IMR-90 (cell line): ENCODE measurements around the gene ADCY5. TPM values are rescaled to one million over a fixed set of nuclear protein-coding genes. Genes with fewer than 3 reads are reported as not detected.

ENCODE experiments used
- ATAC-seq: fragments of 200-7000 bp; cut with Tn5 transposase; 2 replicates; pipeline ENCODE4 v1.9.1; 2020; ENCODE audit warnings: low read depth, mild to moderate bottlenecking, moderate library complexity
- BruUV-seq: library from RNA; stranded (reverse); fragments of 400-500 nt; replicated peaks from 2 replicates; lab custom pipeline; 2021; lab: Mats Ljungman, UMichigan
- CTCF ChIA-PET: fragments of 300-600 bp; formaldehyde crosslinking; extraction: SDS; loops from one replicate; lab custom pipeline; 2021; ENCODE audit warnings: antibody characterized with exemption; lab: Yijun Ruan, JAX
- POLR2A ChIA-PET: fragments of 300-600 bp; sonication (Branson Sonifier 250); formaldehyde crosslinking; loops from one replicate; lab custom pipeline; 2022; ENCODE audit warnings: antibody characterized with exemption; ENCODE audit not compliant: unreplicated experiment; lab: Charles Lee
- DNase-seq: peaks from one replicate; pipeline ENCODE4 v3.0.0; 2013
- H2AFZ ChIP-seq: replicated peaks from 2 replicates; pipeline ENCODE3; 2013; ENCODE audit warnings: low read length, mild to moderate bottlenecking; ENCODE audit not compliant: poor library complexity
- H2AK5ac ChIP-seq: 2 replicates; pipeline ENCODE4 v1.6.1; 2013; ENCODE audit warnings: low read depth, low read length, inconsistent platforms
- H2AK9ac ChIP-seq: replicated peaks from 2 replicates; pipeline ENCODE3; 2013; ENCODE audit warnings: mild to moderate bottlenecking, low read depth, low read length, moderate library complexity; ENCODE audit not compliant: poor library complexity
- H2BK120ac ChIP-seq: 2 replicates; pipeline ENCODE4 v1.6.1; 2013; ENCODE audit warnings: low read depth, low read length, inconsistent platforms
- H2BK15ac ChIP-seq: 3 replicates; pipeline ENCODE4 v1.6.1; 2013; ENCODE audit warnings: low read depth, low read length, inconsistent platforms
- H2BK20ac ChIP-seq: 2 replicates; pipeline ENCODE4 v1.6.1; 2013; ENCODE audit warnings: low read depth, mild to moderate bottlenecking, inconsistent platforms, low read length, moderate library complexity
- H2BK5ac ChIP-seq: 2 replicates; pipeline ENCODE4 v1.6.1; 2013; ENCODE audit warnings: mild to moderate bottlenecking, low read depth, low read length, inconsistent platforms; ENCODE audit not compliant: poor library complexity, severe bottlenecking
- H3K14ac ChIP-seq: replicated peaks from 2 replicates; pipeline ENCODE4 v1.6.1; 2013; ENCODE audit warnings: low read depth, low read length, inconsistent platforms
- H3K18ac ChIP-seq: 2 replicates; pipeline ENCODE4 v1.6.1; 2013; ENCODE audit warnings: low read depth, low read length, control low read depth
- H3K23ac ChIP-seq: 2 replicates; pipeline ENCODE4 v1.6.1; 2013; ENCODE audit warnings: low read depth, low read length, inconsistent platforms
- H3K27ac ChIP-seq: 2 replicates; pipeline ENCODE4 v1.5.1; 2013; ENCODE audit warnings: mild to moderate bottlenecking, control low read depth, low read length; ENCODE audit not compliant: insufficient read depth
- H3K27me3 ChIP-seq: 2 replicates; pipeline ENCODE4 v1.6.1; 2013; ENCODE audit warnings: low read length; ENCODE audit not compliant: control insufficient read depth, insufficient read depth
- H3K36me3 ChIP-seq: 2 replicates; pipeline ENCODE4 v1.6.1; 2013; ENCODE audit warnings: low read length, mixed read lengths; ENCODE audit not compliant: control insufficient read depth, insufficient read depth
- H3K4ac ChIP-seq: 2 replicates; pipeline ENCODE4 v1.6.1; 2013; ENCODE audit warnings: low read depth, low read length, inconsistent platforms
- H3K4me1 ChIP-seq: 2 replicates; pipeline ENCODE4 v1.6.1; 2013; ENCODE audit warnings: low read length, mixed read lengths; ENCODE audit not compliant: control insufficient read depth, insufficient read depth
- H3K4me2 ChIP-seq: 2 replicates; pipeline ENCODE4 v1.6.1; 2013; ENCODE audit warnings: low read depth, mild to moderate bottlenecking, control low read depth, low read length, moderate library complexity
- H3K4me3 ChIP-seq: 2 replicates; pipeline ENCODE4 v1.5.1; 2013; ENCODE audit warnings: low read depth, mild to moderate bottlenecking, control low read depth, low read length, moderate library complexity; ENCODE audit not compliant: insufficient read depth
- H3K56ac ChIP-seq: 2 replicates; pipeline ENCODE4 v1.6.1; 2013; ENCODE audit warnings: low read length, inconsistent platforms; ENCODE audit not compliant: insufficient read depth; ENCODE audit errors: extremely low read depth
- H3K79me1 ChIP-seq, 2 experiments: 2 replicates each; pipeline ENCODE4 v1.6.1; 2013; ENCODE audit warnings: low read length in 2 of 2, inconsistent platforms in 1 of 2, low read depth in 1 of 2
- H3K9ac ChIP-seq: 2 replicates; pipeline ENCODE4 v1.6.1; 2013; ENCODE audit warnings: low read depth, low read length, control low read depth
- H3K9me1 ChIP-seq: 2 replicates; pipeline ENCODE4 v1.6.1; 2013; ENCODE audit warnings: low read length, inconsistent platforms; ENCODE audit not compliant: insufficient read depth
- H3K9me3 ChIP-seq: 2 replicates; pipeline ENCODE4 v1.6.1; 2013; ENCODE audit warnings: low read length; ENCODE audit not compliant: control insufficient read depth, insufficient read depth
- H4K20me1 ChIP-seq: 2 replicates; pipeline ENCODE4 v1.6.1; 2013; ENCODE audit warnings: low read length, inconsistent platforms; ENCODE audit not compliant: insufficient read depth
- H4K5ac ChIP-seq: 2 replicates; pipeline ENCODE4 v1.6.1; 2013; ENCODE audit warnings: mild to moderate bottlenecking, low read depth, low read length, control low read depth
- H4K8ac ChIP-seq, 2 experiments: 2 replicates each; pipeline ENCODE4 v1.6.1; 2013; ENCODE audit warnings: low read depth in 2 of 2, low read length in 2 of 2, control low read depth in 1 of 2, inconsistent platforms in 1 of 2
- H4K91ac ChIP-seq: 2 replicates; pipeline ENCODE4 v1.6.1; 2013; ENCODE audit warnings: low read depth, low read length, inconsistent platforms; ENCODE audit not compliant: insufficient read depth
- BHLHE40 ChIP-seq: fragments of 150-350 bp; IDR thresholded peaks from 2 replicates; pipeline ENCODE4 v1.6.1; 2016; ENCODE audit warnings: mild to moderate bottlenecking, low read depth, low read length
- CEBPB ChIP-seq: IDR thresholded peaks from 2 replicates; pipeline ENCODE4 v1.6.1; 2012; ENCODE audit warnings: low read depth, low read length, improper control_type of control experiment
- CHD1 ChIP-seq: IDR thresholded peaks from 2 replicates; pipeline ENCODE4 v1.6.1; 2012; ENCODE audit warnings: low read depth, low read length, improper control_type of control experiment
- CTCF ChIP-seq: conservative IDR thresholded peaks from 2 replicates; pipeline ENCODE4 v1.5.1; 2012; ENCODE audit warnings: mild to moderate bottlenecking, low read depth, low read length, improper control_type of control experiment
- ELK1 ChIP-seq: fragments of 150-350 bp; IDR thresholded peaks from 2 replicates; pipeline ENCODE4 v1.6.1; 2016; ENCODE audit warnings: low read depth, mild to moderate bottlenecking, low read length, moderate library complexity, borderline replicate concordance
- FOS ChIP-seq: fragments of 150-350 bp; IDR thresholded peaks from 2 replicates; pipeline ENCODE4 v1.6.1; 2016; ENCODE audit warnings: low read depth, low read length
- MAFK ChIP-seq: IDR thresholded peaks from 2 replicates; pipeline ENCODE4 v1.6.1; 2012; ENCODE audit warnings: low read depth, low read length, improper control_type of control experiment
- MAZ ChIP-seq: IDR thresholded peaks from 2 replicates; pipeline ENCODE4 v1.6.1; 2012; ENCODE audit warnings: low read depth, mild to moderate bottlenecking, low read length, improper control_type of control experiment, moderate library complexity, borderline replicate concordance
- MXI1 ChIP-seq: IDR thresholded peaks from 2 replicates; pipeline ENCODE4 v1.6.1; 2012; ENCODE audit warnings: low read depth, mild to moderate bottlenecking, low read length, moderate library complexity, borderline replicate concordance
- NFE2L2 ChIP-seq: fragments of 150-350 bp; IDR thresholded peaks from 2 replicates; pipeline ENCODE4 v1.6.1; 2016; ENCODE audit warnings: low read depth, mild to moderate bottlenecking, low read length
- POLR2A ChIP-seq: IDR thresholded peaks from 2 replicates; pipeline ENCODE4 v1.6.1; 2012; ENCODE audit warnings: mild to moderate bottlenecking, low read depth, low read length
- RAD21 ChIP-seq: IDR thresholded peaks from 2 replicates; pipeline ENCODE4 v1.6.1; 2012; ENCODE audit warnings: low read length, improper control_type of control experiment
- RCOR1 ChIP-seq: IDR thresholded peaks from 2 replicates; pipeline ENCODE4 v1.6.1; 2012; ENCODE audit warnings: mild to moderate bottlenecking, low read length, improper control_type of control experiment; ENCODE audit not compliant: insufficient replicate concordance
- RFX5 ChIP-seq: IDR thresholded peaks from 2 replicates; pipeline ENCODE4 v1.8.0; 2012; ENCODE audit warnings: low read depth, mild to moderate bottlenecking, low read length, moderate library complexity
- SMC3 ChIP-seq: fragments of 150-350 bp; IDR thresholded peaks from 2 replicates; pipeline ENCODE4 v1.6.1; 2016; ENCODE audit warnings: low read depth, mild to moderate bottlenecking, antibody characterized with exemption, low read length, moderate library complexity
- USF2 ChIP-seq: fragments of 150-350 bp; IDR thresholded peaks from 2 replicates; pipeline ENCODE4 v1.6.1; 2017; ENCODE audit warnings: mild to moderate bottlenecking, antibody characterized with exemption, low read length, low read depth
- whole genome bisulfite sequencing, 2 experiments: methylation state at CpG; one replicate each; pipeline versions ENCODE4 v1.1.5 to v1.1.7; 2013; ENCODE audit warnings: missing lambda C conversion rate in 2 of 2; ENCODE audit not compliant: insufficient read length in 1 of 2; ENCODE audit errors: extremely low coverage in 2 of 2; 5-methylcytosine and 5-hydroxymethylcytosine counted together
- dilution Hi-C: fragments of 300-500 bp; cut with HindIII; formaldehyde crosslinking; loops from one replicate; pipeline ENCODE4 v1.14.3; 2018; ENCODE audit warnings: low sequenced_read_pairs; ENCODE audit not compliant: unreplicated experiment
- in situ Hi-C: fragments of 300-500 bp; cut with MboI; formaldehyde crosslinking; loops from 3 replicates; pipeline ENCODE4 v1.14.3; 2019; ENCODE audit warnings: low sequenced_read_pairs, inconsistent platforms, mixed read lengths
- intact Hi-C: fragments of 100-400 bp; cut with micrococcal nuclease; formaldehyde crosslinking; loops from 2 replicates; pipeline ENCODE4 v1.10.0; 2022
- polyA plus RNA-seq, 3 experiments: library from polyadenylated mRNA; depleted of rRNA; stranded (reverse); fragments of >200 nt; gene quantifications; 2 replicates each; pipeline ENCODE4 v1.2.3, GENCODE V29; 2012; ENCODE audit warnings: low replicate concordance in 1 of 3
- total RNA-seq: library from RNA; depleted of rRNA; stranded (reverse); fragments of >200 nt; gene quantifications from 2 replicates; pipeline ENCODE4 v1.2.3, GENCODE V29; 2012

The ADCY5 gene
- total and polyA plus RNA-seq, 2 of the 4 experiments (the other 2 are of a cell fraction): 0.14 to 0.18 TPM

GRCh38 chr3:123493912-123494311 lies 45.0 kb upstream of the ADCY5 start:
- Histone ChIP-seq H3K4ac (no peak overlapping the region), H3K56ac (no peak overlapping the region), H3K9me3 (no peaks in the 10 kb centered on the region), H2BK5ac (no peak overlapping the region), H3K14ac (no peak overlapping the region), H4K5ac (no peak overlapping the region), H2AFZ (no peak overlapping the region), H3K4me1 (peaks cover 4% of the 10 kb centered on the region), H3K27ac (no peak overlapping the region), H2BK15ac (no peak overlapping the region), H2BK120ac (no peak overlapping the region), H4K91ac (no peak overlapping the region), H3K4me3 (no peak overlapping the region), H2AK5ac (no peak overlapping the region), H3K18ac (no peak overlapping the region), H3K27me3 (no peaks in the 10 kb centered on the region), H3K9me1 (peaks cover 7% of the 10 kb centered on the region), H2BK20ac (no peak overlapping the region), H3K36me3 (peaks cover 7% of the 10 kb centered on the region; the same call in 1 of the 2 replicates), H3K79me1 (peaks cover 0 to 6% of the 10 kb centered on the region in 2 experiments; a peak in 2 of 4 replicates), H4K20me1 (no peaks in the 10 kb centered on the region), H3K23ac (no peak overlapping the region), H4K8ac (no peak overlapping the region), H3K4me2 (no peak overlapping the region), H3K9ac (no peak overlapping the region), H2AK9ac (no peak overlapping the region)
- in situ Hi-C loops: no loop called here
- WGBS, 2 experiments: no CpG with 5 or more reads among the region's 4 CpGs
- TF ChIP-seq USF2 (no peak), CTCF (no peak), FOS (no peak), MAFK (no peak), POLR2A (no peak), BHLHE40 (no peak), CEBPB (no peak), NFE2L2 (no peak), RFX5 (no peak), RCOR1 (no peak), MXI1 (no peak), RAD21 (no peak), MAZ (no peak), CHD1 (no peak), ELK1 (no peak), SMC3 (no peak)
- no peak for ATAC-seq
- POLR2A ChIA-PET: no interaction called here
- CTCF ChIA-PET: no interaction called here
- DNase-seq: no peak
- dilution Hi-C loops: no loop called here
- no TSS peak for BruUV-seq
- intact Hi-C loops: no loop called here
